Left lung (tissue), 10 donors: ENCODE measurements around the gene CSTF2T. TPM values are rescaled to one million over a fixed set of nuclear protein-coding genes. Genes with fewer than 3 reads are reported as not detected.

ENCODE experiments used
- ATAC-seq: fragments of 200-7000 bp; cut with Tn5 transposase; one replicate; pipeline ENCODE4 v1.9.1; 2020; ENCODE audit warnings: moderate library complexity
- DNase-seq, 4 donors: peaks; one replicate each; pipeline ENCODE4 v3.0.0-alpha.2; 2013 to 2020
- H3K27ac ChIP-seq, 2 donors: fragments of 200-600 bp; sonication (generic) in 1 of 2; one replicate each; pipeline versions ENCODE4 v1.5.0 to v1.8.0; 2020 to 2021
- H3K27me3 ChIP-seq, 2 donors: fragments of 200-600 bp; sonication (generic) in 1 of 2; one replicate each; pipeline versions ENCODE4 v1.5.0 to v1.8.0; 2020 to 2021
- H3K36me3 ChIP-seq, 2 donors: fragments of 200-600 bp; sonication (generic) in 1 of 2; one replicate each; pipeline versions ENCODE4 v1.5.0 to v1.8.0; 2020 to 2021
- H3K4me1 ChIP-seq, 2 donors: fragments of 200-600 bp; one replicate each; pipeline ENCODE4 v1.8.0; 2021
- H3K4me3 ChIP-seq, 2 donors: fragments of 200-600 bp; sonication (generic) in 1 of 2; one replicate each; pipeline versions ENCODE4 v1.5.0 to v1.8.0; 2020 to 2021; ENCODE audit warnings: mild to moderate bottlenecking in 1 of 2
- H3K9me3 ChIP-seq, 2 donors: fragments of 200-600 bp; sonication (generic) in 1 of 2; one replicate each; pipeline versions ENCODE4 v1.5.0 to v1.8.0; 2020 to 2021
- intact Hi-C, 2 donors: fragments of 100-400 bp; cut with DNase I; formaldehyde crosslinking; loops; one replicate each; pipeline versions ENCODE4 v1.11.2 to v1.14.2; 2022
- polyA plus RNA-seq, 6 donors: library from polyadenylated mRNA; unstranded; fragments of 120-200 nt; gene quantifications; one replicate each; pipeline ENCODE4 v1.2.1, GENCODE V29; 2013; ENCODE audit not compliant: insufficient read length in 6 of 6
- total RNA-seq, 2 donors: library from RNA; stranded (reverse); fragmentation: NEBNext Ultra II Directional; extraction: Animal tissue kit (Norgen Biotek cat#: 25700); gene quantifications; one replicate each; pipeline ENCODE4 v1.2.1, GENCODE V29; 2021
- TF ChIP-seq, protein P1 (sequence below), 2 donors: fragments of 200-600 bp; sonication (generic) in 1 of 2; IDR thresholded peaks; one replicate each; pipeline versions ENCODE4 v1.5.0 to v1.8.0; 2021; ENCODE audit warnings: antibody characterized with exemption in 2 of 2
- donor health status: DM: no; HTN: yes; CAD: no.
- donor health status: DM: no; HTN: no; CAD: no.

Gene CSTF2T
- total and polyA plus RNA-seq, 8 donors: 16.8 to 38.3 (median 35.1) TPM

DNA sequence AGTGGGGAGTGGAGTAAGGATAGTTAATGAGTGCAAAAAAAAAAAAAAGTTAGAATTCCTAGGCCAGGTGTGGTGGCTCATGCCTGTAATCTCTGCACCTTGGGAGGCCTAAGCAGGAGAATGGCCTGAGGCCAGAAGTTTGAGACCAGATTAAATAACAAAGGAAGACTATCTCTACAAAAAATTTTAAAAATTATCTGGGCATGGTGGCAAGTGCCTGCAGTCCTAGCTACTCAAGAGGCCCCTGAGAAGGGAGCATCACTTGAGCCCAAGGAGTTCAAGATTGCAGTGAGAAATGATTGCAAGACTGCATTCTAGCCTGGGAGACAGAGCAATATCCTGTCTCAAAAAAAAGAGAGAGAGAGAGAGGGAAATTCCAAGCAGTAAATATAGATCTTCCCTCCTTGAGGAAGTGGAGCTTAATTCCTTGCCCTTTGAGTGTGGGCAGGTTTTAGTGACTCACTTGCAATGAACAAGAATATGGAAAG, 19.5 kb upstream of the CSTF2T start:
- no peak overlapping the region for H3K4me3 ChIP-seq
- TF ChIP-seq, protein P1, sequence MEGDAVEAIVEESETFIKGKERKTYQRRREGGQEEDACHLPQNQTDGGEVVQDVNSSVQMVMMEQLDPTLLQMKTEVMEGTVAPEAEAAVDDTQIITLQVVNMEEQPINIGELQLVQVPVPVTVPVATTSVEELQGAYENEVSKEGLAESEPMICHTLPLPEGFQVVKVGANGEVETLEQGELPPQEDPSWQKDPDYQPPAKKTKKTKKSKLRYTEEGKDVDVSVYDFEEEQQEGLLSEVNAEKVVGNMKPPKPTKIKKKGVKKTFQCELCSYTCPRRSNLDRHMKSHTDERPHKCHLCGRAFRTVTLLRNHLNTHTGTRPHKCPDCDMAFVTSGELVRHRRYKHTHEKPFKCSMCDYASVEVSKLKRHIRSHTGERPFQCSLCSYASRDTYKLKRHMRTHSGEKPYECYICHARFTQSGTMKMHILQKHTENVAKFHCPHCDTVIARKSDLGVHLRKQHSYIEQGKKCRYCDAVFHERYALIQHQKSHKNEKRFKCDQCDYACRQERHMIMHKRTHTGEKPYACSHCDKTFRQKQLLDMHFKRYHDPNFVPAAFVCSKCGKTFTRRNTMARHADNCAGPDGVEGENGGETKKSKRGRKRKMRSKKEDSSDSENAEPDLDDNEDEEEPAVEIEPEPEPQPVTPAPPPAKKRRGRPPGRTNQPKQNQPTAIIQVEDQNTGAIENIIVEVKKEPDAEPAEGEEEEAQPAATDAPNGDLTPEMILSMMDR (IDR thresholded peaks at IDR 0.05): no peak
- H3K36me3 ChIP-seq: no peaks in the 10 kb centered on the region
- no peaks in the 10 kb centered on the region for H3K27me3 ChIP-seq
- intact Hi-C loops: no loop called here
- ATAC-seq (no peak), DNase-seq (no peak)
- no peak overlapping the region for H3K27ac ChIP-seq
- H3K9me3 ChIP-seq: no peaks in the 10 kb centered on the region
- no peaks in the 10 kb centered on the region for H3K4me1 ChIP-seq

DNA sequence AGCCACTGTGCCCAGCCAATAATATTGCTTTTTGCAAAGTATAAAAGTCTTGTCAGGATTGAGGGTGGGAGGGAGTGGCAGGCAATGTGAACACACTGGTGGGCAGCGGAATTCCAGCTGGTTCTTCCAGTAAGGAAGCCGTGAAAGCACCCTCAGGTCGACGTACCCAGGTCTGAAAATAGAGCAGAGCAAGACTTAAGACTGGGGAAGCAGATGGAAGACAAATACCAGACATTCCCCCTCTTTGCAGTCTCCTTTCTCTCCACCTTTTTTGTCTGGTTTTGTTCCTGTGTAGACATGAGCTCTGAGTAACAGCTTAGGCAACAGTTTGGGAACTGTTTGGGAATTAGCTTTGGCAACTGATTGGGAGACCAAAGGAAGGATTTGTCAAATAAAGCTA, 17.6 kb upstream of the CSTF2T start:
- intact Hi-C loops: no loop called here
- H3K9me3 ChIP-seq: no peaks in the 10 kb centered on the region
- no peaks in the 10 kb centered on the region for H3K4me1 ChIP-seq
- DNase-seq (no peak), ATAC-seq (no peak)
- TF ChIP-seq, protein P1 (IDR thresholded peaks at IDR 0.05): no peak
- no peak overlapping the region for H3K27ac ChIP-seq
- H3K4me3 ChIP-seq: no peak overlapping the region
- H3K36me3 ChIP-seq: no peaks in the 10 kb centered on the region
- H3K27me3 ChIP-seq: no peaks in the 10 kb centered on the region

DNA sequence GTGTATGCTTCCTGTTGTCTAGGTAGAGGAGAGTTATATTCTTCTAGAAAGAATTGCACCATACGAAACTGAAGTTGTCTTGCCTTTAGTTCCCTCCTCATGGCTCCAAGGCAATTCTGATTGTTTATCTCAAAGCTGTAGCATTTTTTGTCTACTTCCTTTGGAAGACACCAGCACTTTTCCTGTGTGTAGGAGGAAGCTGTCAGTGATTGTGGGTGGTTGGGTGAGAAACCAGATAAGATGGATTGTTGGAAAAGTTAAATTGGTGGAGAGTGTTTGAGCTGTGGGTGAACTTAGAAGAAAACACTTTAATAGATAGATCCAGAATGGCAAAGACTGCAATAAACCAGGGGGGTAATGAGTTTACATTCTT, 12.1 kb upstream of the CSTF2T start:
- no peaks in the 10 kb centered on the region for H3K4me1 ChIP-seq
- TF ChIP-seq, protein P1 (IDR thresholded peaks at IDR 0.05): no peak
- no peak for ATAC-seq
- no peak for DNase-seq
- no peak overlapping the region for H3K27ac ChIP-seq
- no peaks in the 10 kb centered on the region for H3K27me3 ChIP-seq
- no peaks in the 10 kb centered on the region for H3K36me3 ChIP-seq
- intact Hi-C loops: no loop called here
- H3K4me3 ChIP-seq: no peak overlapping the region
- no peaks in the 10 kb centered on the region for H3K9me3 ChIP-seq

DNA sequence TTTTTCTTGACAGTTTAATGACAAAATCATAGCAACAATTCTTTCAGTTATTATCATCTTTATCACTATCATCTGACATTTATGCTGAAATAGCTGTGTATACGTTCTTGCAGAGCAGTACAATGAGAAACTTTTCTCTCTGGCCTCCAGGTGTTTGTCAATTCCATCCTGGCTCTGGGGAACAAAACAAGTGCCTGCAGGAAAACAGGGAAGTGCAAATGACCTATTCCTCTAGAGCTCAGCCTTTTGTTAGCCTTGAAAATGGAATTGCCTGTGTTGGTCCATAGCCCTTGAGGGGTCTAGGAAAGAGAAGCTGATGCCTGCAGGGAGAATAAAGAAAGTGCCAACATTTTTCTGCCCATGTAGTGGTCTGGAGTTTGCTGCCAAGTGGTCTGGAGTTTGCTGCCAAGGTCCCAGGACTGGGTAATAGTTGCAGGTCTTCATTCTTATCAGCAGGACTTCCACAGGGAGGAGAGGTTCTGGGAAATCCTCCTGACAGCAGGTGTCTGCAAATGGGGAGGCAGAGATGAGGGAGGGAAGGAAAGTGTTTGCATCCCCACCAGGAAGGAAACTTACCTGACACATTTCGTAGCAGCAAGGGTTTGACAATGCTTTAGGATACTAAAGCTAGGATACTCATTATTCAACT, 10.1 kb upstream of the CSTF2T start:
- no peak for ATAC-seq
- no peaks in the 10 kb centered on the region for H3K36me3 ChIP-seq
- H3K27me3 ChIP-seq: no peaks in the 10 kb centered on the region
- no peak overlapping the region for H3K27ac ChIP-seq
- TF ChIP-seq, protein P1 (IDR thresholded peaks at IDR 0.05): no peak
- no peaks in the 10 kb centered on the region for H3K4me1 ChIP-seq
- intact Hi-C loops: no loop called here
- DNase-seq: no peak
- no peak overlapping the region for H3K4me3 ChIP-seq
- H3K9me3 ChIP-seq: no peaks in the 10 kb centered on the region

DNA sequence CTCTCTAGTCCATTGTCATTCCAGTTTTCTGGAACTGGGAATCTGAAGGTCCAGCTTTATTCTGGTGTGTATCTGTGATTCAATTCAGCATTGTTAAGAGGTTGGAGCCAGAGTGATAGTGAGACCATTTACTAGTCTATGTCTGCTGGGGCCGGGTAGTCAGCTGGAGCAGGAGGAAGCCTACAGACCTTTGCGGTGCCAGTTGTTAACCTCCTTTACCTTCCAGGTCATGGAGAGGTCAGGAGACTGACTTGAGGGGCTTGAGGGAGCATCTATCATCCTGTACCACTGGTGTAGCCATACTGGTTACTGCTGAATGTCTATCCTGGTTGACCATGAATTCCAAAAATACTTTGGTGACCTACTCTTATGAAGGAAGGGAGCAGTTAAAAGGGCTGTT, 9.2 kb upstream of the CSTF2T start:
- Histone ChIP-seq H3K27me3 (no peaks in the 10 kb centered on the region), H3K9me3 (no peaks in the 10 kb centered on the region), H3K4me1 (no peaks in the 10 kb centered on the region), H3K36me3 (no peaks in the 10 kb centered on the region), H3K27ac (no peak overlapping the region), H3K4me3 (no peak overlapping the region)
- TF ChIP-seq, protein P1 (IDR thresholded peaks at IDR 0.05): no peak
- no peak for DNase-seq
- intact Hi-C loops: no loop called here
- ATAC-seq: no peak
